ENCODE measurements around the gene RFC5. TPM values are rescaled to one million over a fixed set of nuclear protein-coding genes. Genes with fewer than 3 reads are reported as not detected.

The RFC5 gene
- total RNA-seq, 4 donors from 2014 or later = 7.3 to 13.5 (median 9.0) TPM

DNA sequence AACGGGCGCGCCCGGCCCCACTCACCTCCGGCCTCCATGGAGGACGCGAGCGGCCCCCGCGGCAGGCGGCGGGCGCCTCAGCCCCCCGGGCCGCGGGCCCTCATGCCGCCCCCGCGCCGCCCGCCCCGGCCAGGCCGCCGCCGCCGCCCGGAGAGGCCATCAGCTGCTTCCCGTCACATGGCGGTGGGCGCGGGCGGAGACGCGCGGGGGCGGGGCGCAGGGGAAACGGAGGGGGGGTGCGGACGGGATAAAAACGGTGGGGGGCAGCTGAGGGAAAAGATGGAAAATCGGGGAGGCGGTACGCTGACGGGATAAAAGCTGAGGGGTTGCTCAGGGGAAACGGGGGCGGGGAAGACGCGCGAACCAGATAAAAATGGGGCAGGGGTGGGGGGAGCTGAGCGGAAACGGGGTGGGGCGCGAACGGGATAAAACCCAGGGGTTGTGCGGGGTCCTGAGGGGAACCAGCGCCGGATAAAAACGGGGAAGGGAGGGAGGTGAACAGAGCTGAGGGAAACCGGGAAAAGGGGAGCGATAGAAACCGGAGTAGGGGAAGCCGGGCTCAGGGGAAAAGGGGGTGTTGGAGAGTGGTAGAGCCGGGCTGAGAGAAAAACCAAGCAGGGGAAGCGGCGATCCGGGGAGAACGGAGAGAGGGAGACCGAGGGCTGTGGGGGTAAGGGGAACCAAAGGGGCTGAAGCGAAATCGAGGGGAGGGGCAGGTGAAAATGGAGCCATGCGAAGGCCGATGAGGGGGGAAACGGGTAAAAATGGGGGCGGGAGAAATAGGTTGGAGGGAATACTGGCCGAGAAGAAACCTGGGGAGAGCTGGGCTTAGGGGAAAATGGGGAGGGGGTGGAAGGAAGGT lies 44.7 kb downstream of the RFC5 start, which contains the start of gene WSB2:
TSS of gene WSB2 (minus strand) at position 169 of the 862 bp plus-strand sequence. CDS start at position 38, 131 bp downstream.
- H3K4me1 ChIP-seq = peaks cover 0 to 60% (median 4%) of the 10 kb centered on the region in 3 donors
- no peaks in the 10 kb centered on the region for H3K9me3 ChIP-seq
- WGBS, 2 donors (ENCODE audit: low coverage in 1 of 2) = 1% methylated on average over 18 to 35 of the region's 76 CpGs
- peak; percentile 67 for ATAC-seq
- H3K27ac ChIP-seq = peak within 1 kb of the TSS; percentile 94 to 99 (median 97)
- TF ChIP-seq, protein P1, sequence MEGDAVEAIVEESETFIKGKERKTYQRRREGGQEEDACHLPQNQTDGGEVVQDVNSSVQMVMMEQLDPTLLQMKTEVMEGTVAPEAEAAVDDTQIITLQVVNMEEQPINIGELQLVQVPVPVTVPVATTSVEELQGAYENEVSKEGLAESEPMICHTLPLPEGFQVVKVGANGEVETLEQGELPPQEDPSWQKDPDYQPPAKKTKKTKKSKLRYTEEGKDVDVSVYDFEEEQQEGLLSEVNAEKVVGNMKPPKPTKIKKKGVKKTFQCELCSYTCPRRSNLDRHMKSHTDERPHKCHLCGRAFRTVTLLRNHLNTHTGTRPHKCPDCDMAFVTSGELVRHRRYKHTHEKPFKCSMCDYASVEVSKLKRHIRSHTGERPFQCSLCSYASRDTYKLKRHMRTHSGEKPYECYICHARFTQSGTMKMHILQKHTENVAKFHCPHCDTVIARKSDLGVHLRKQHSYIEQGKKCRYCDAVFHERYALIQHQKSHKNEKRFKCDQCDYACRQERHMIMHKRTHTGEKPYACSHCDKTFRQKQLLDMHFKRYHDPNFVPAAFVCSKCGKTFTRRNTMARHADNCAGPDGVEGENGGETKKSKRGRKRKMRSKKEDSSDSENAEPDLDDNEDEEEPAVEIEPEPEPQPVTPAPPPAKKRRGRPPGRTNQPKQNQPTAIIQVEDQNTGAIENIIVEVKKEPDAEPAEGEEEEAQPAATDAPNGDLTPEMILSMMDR (IDR thresholded peaks at IDR 0.05) = no peak
- TF ChIP-seq POLR2A (IDR thresholded peaks at IDR 0.05) (no peak), POLR2AphosphoS5 (IDR thresholded peaks at IDR 0.05) (no peak), EP300 (IDR thresholded peaks at IDR 0.05) (no peak)
- no peaks in the 10 kb centered on the region for H3K27me3 ChIP-seq
- H3K36me3 ChIP-seq = no peaks in the 10 kb centered on the region
- H3K4me3 ChIP-seq = peak within 1 kb of the TSS; percentile 85 to 95

DNA sequence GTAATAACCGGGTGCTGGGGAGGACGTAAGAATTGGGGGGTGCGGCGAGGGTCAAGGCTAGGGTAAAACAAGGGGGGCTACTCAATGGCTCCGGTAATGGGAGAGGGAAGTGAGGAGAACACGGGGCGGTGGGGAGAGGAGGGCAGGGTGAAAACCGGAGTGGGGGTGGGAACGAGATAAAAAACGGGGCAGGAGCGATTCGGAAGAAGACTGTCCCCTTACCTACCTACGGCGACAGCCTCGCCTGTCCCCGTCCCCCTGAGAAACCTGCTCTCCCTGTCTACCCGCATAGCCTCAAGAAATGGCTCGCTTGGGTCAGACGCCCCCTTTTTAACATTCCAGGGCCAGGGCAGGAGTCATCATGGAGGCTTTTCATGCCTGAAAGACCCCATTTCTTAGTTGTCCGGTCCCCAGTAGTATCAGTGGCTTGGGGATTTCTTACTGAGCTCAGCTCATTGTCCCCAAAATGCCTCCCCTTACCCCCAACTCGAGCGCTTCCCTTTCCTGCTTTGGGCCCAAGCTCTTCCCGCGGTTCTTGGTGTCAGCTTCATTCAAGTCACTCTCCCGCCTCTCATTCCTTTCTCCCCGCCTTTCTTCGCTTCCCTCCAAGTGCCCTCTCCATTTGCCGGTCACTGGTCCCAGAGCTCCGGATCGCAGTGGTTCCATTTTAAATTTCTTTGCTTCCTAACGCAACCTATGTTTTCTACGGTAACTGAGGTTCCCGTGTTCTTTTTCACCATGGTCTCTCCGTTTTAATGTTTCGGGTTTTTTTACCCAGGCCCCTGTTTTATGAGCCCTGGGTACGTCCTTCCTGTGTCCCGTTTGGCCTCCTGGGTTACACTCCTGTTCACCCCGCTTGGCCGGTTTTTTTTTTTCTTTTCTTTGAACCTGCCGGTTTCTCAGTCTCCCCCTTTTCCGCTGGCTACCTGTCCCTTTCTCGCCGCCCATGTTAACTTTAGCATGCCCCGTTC lies 45.7 kb downstream of the RFC5 start:
- no peaks in the 10 kb centered on the region for H3K9me3 ChIP-seq
- H3K27ac ChIP-seq = peak overlapping the region; percentile 84 to 99 (median 97)
- 0 to 1% methylated on average over 37 to 43 of the region's 44 CpGs for WGBS, 2 donors (ENCODE audit: low coverage in 1 of 2)
- peak; percentile 37 for ATAC-seq
- no peaks in the 10 kb centered on the region for H3K27me3 ChIP-seq
- H3K4me1 ChIP-seq = peaks cover 0 to 51% (median 4%) of the 10 kb centered on the region in 3 donors
- H3K36me3 ChIP-seq = no peaks in the 10 kb centered on the region
- peak in 1 of 2 donors; percentile 35 for TF ChIP-seq POLR2A (IDR thresholded peaks at IDR 0.05)
- TF ChIP-seq POLR2AphosphoS5 (IDR thresholded peaks at IDR 0.05) = peak; percentile 36
- TF ChIP-seq EP300 (IDR thresholded peaks at IDR 0.05) = no peak
- TF ChIP-seq, protein P1 (IDR thresholded peaks at IDR 0.05) = no peak
- peak overlapping the region; percentile 85 to 95 for H3K4me3 ChIP-seq

DNA sequence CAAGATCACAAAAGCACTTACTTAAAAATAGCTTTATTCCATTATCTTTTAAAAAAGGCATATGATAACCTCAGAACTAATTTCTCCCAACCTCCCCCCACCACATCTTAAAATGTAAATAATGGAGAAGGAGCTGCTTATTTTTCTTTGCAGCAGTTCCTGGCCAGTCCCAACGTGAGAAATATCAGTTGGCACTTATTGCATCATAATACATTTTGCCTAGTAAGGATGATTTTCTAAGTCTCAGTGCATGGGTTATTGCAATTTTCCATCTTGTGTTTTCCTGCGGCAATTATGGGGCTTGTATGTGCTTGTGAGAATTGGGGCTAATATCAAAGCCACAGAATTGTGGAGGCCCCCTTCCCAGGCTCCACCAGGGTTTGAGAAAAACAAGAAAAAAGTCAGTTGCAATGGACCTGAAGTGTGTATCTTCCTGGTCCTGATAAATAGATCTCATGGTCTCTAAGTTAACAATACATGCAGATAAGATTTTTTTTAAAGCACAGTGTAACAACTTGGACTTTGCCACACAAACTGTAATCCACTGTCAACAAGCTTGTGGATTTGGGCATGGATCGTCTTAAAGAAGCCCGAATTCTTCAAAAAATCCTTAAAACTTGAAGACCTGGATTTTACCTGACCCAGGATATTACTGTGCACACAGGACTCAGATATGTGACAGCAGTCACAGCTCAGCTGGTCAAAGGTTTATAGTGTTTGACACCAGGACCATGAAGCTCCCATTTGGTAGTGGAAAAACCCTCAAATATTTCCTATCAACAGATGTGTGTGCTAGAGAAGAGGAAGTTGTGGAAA lies 47.3 kb downstream of the RFC5 start:
- H3K27ac ChIP-seq = peak overlapping the region in 2 of 4 donors; percentile 18 to 96
- no peaks in the 10 kb centered on the region for H3K27me3 ChIP-seq
- TF ChIP-seq POLR2AphosphoS5 (IDR thresholded peaks at IDR 0.05) (no peak), EP300 (IDR thresholded peaks at IDR 0.05) (no peak), POLR2A (IDR thresholded peaks at IDR 0.05) (no peak)
- TF ChIP-seq, protein P1 (IDR thresholded peaks at IDR 0.05) = no peak
- 71% methylated on average over 4 of the region's 4 CpGs for WGBS, 2 donors (ENCODE audit: low coverage in 1 of 2)
- no peaks in the 10 kb centered on the region for H3K9me3 ChIP-seq
- no peaks in the 10 kb centered on the region for H3K36me3 ChIP-seq
- peaks cover 0 to 43% (median 4%) of the 10 kb centered on the region in 3 donors for H3K4me1 ChIP-seq
- no peak overlapping the region for H3K4me3 ChIP-seq
- ATAC-seq = no peak

DNA sequence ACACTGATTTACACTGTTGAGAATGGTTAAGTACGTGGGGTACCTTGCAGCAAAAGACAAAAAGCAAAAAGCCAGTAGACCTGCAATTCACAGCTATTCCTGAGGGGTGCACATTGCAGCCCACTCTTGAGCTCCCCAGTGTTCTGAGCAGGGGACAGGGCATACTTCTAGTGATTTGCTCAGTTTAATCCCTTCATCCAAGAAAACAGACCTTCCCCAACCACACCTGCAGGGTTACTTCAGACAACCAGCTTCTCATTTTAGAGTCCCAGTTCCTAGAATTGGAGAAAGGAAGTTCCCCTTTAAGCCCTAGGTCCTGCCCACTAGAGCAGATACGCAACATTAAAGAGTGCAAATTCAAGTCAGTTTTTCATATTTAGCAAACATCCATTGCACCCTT lies 48.1 kb downstream of the RFC5 start:
- H3K27ac ChIP-seq = peak overlapping the region in 1 of 4 donors; percentile 24
- 21 to 63% methylated on average over 2 of the region's 2 CpGs for WGBS, 2 donors (ENCODE audit: low coverage in 1 of 2)

More for the DNA sequence above, 48.1 kb downstream of the RFC5 start:
- no peak for TF ChIP-seq POLR2A (IDR thresholded peaks at IDR 0.05)
- TF ChIP-seq, protein P1 (IDR thresholded peaks at IDR 0.05) = peak in 2 of 4 experiments; percentile 14 to 15
- Histone ChIP-seq H3K27me3 (no peaks in the 10 kb centered on the region), H3K4me1 (peaks cover 0 to 34% (median 4%) of the 10 kb centered on the region in 3 donors), H3K9me3 (no peaks in the 10 kb centered on the region), H3K4me3 (no peak overlapping the region), H3K36me3 (no peaks in the 10 kb centered on the region)
- ATAC-seq = no peak

Measured in gastroesophageal sphincter (tissue), 4 donors.